ENCODE results near the gene ZDHHC12.

Gene ZDHHC12

DNA sequence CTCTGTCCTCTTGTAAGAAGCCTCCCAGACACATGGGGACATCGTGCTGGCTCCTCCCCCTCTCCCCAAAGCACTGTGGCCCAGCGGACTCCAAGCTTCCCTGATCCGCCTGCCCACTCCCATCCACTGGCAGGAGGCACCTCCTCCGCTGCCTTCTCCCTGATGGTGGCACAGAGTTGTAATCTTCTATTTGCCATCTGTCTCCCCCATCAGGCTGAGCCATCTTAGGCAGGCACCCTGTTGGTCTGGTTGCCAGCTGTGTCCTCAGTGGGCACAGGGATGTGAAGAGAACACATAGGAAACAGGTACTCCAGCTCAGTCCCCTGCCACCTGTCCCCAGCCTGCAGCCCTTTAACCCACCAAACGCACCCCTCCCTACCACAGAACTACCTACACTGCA lies 5.4 kb upstream of the ZDHHC12 start:
- no peak for ATAC-seq
- no peak for TF ChIP-seq ZNF8 (CRISPR knock-in tag; IDR thresholded peaks at IDR 0.05)
- no peak for TF ChIP-seq ESRRG (CRISPR knock-in tag; IDR thresholded peaks at IDR 0.05)
- TF ChIP-seq, protein P1, sequence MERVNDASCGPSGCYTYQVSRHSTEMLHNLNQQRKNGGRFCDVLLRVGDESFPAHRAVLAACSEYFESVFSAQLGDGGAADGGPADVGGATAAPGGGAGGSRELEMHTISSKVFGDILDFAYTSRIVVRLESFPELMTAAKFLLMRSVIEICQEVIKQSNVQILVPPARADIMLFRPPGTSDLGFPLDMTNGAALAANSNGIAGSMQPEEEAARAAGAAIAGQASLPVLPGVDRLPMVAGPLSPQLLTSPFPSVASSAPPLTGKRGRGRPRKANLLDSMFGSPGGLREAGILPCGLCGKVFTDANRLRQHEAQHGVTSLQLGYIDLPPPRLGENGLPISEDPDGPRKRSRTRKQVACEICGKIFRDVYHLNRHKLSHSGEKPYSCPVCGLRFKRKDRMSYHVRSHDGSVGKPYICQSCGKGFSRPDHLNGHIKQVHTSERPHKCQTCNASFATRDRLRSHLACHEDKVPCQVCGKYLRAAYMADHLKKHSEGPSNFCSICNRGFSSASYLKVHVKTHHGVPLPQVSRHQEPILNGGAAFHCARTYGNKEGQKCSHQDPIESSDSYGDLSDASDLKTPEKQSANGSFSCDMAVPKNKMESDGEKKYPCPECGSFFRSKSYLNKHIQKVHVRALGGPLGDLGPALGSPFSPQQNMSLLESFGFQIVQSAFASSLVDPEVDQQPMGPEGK (CRISPR knock-in tag; IDR thresholded peaks at IDR 0.05; ENCODE audit: borderline replicate concordance) = no peak
- no peak for TF ChIP-seq ZC3H10 (CRISPR knock-in tag; IDR thresholded peaks at IDR 0.05)
- no peak for TF ChIP-seq ZFP30 (CRISPR knock-in tag; IDR thresholded peaks at IDR 0.05)
- no peak for TF ChIP-seq CSDC2 (CRISPR knock-in tag; IDR thresholded peaks at IDR 0.05)
- no peak for TF ChIP-seq SNAI2 (CRISPR knock-in tag; IDR thresholded peaks at IDR 0.05)
- no peak for TF ChIP-seq RARB (CRISPR knock-in tag; IDR thresholded peaks at IDR 0.05)
- TF ChIP-seq, protein P2, sequence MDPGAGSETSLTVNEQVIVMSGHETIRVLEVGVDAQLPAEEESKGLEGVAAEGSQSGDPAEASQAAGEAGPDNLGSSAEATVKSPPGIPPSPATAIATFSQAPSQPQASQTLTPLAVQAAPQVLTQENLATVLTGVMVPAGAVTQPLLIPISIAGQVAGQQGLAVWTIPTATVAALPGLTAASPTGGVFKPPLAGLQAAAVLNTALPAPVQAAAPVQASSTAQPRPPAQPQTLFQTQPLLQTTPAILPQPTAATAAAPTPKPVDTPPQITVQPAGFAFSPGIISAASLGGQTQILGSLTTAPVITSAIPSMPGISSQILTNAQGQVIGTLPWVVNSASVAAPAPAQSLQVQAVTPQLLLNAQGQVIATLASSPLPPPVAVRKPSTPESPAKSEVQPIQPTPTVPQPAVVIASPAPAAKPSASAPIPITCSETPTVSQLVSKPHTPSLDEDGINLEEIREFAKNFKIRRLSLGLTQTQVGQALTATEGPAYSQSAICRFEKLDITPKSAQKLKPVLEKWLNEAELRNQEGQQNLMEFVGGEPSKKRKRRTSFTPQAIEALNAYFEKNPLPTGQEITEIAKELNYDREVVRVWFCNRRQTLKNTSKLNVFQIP (CRISPR knock-in tag; IDR thresholded peaks at IDR 0.05; ENCODE audit: borderline replicate concordance, low read depth) = no peak
- TF ChIP-seq PPARA (CRISPR knock-in tag; IDR thresholded peaks at IDR 0.05; ENCODE audit: borderline replicate concordance) = no peak
- no peak for TF ChIP-seq ZNF70 (CRISPR knock-in tag; IDR thresholded peaks at IDR 0.05)
- no peak for TF ChIP-seq BACH2 (CRISPR knock-in tag; IDR thresholded peaks at IDR 0.05; ENCODE audit: borderline replicate concordance)

DNA sequence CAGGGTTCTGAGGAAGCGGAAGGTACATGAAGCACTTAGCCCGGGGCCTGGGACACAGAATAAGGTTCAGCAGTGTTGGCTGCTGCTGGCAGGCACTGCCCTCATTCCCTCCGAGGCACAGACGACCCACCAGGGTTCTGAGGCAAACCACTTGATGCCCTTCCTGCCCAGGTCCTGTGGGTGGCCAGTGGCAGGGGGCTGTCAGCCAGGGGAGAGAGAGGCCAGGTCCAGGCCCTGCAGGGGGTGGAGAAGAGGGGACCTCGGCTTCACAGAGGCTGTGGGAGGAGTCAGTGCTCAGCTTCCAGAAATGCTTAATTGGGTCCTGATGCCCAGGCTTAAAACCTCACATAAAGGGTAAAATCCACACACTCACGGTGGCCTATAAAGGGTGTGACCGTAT lies 4.4 kb upstream of the ZDHHC12 start:
- ATAC-seq = no peak
- TF ChIP-seq, protein P3, sequence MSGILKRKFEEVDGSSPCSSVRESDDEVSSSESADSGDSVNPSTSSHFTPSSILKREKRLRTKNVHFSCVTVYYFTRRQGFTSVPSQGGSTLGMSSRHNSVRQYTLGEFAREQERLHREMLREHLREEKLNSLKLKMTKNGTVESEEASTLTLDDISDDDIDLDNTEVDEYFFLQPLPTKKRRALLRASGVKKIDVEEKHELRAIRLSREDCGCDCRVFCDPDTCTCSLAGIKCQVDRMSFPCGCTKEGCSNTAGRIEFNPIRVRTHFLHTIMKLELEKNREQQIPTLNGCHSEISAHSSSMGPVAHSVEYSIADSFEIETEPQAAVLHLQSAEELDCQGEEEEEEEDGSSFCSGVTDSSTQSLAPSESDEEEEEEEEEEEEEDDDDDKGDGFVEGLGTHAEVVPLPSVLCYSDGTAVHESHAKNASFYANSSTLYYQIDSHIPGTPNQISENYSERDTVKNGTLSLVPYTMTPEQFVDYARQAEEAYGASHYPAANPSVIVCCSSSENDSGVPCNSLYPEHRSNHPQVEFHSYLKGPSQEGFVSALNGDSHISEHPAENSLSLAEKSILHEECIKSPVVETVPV (CRISPR knock-in tag; IDR thresholded peaks at IDR 0.05) = no peak
- TF ChIP-seq ESRRG (CRISPR knock-in tag; IDR thresholded peaks at IDR 0.05) = no peak
- no peak for TF ChIP-seq ARNTL (CRISPR knock-in tag; IDR thresholded peaks at IDR 0.05; ENCODE audit: borderline replicate concordance, low read depth)
- TF ChIP-seq GLIS3 (CRISPR knock-in tag; IDR thresholded peaks at IDR 0.05) = no peak
- TF ChIP-seq, protein P2 (CRISPR knock-in tag; IDR thresholded peaks at IDR 0.05; ENCODE audit: borderline replicate concordance, low read depth) = no peak
- no peak for TF ChIP-seq PPARA (CRISPR knock-in tag; IDR thresholded peaks at IDR 0.05; ENCODE audit: borderline replicate concordance)
- no peak for TF ChIP-seq ZNF565 (CRISPR knock-in tag; conservative IDR thresholded peaks at IDR 0.05; ENCODE audit: low read depth)
- no peak for TF ChIP-seq ISL1 (CRISPR knock-in tag; IDR thresholded peaks at IDR 0.05)
- no peak for TF ChIP-seq ZFP3 (CRISPR knock-in tag; IDR thresholded peaks at IDR 0.05)
- TF ChIP-seq TOX (CRISPR knock-in tag; IDR thresholded peaks at IDR 0.05; ENCODE audit: borderline replicate concordance) = no peak
- TF ChIP-seq, protein P4, sequence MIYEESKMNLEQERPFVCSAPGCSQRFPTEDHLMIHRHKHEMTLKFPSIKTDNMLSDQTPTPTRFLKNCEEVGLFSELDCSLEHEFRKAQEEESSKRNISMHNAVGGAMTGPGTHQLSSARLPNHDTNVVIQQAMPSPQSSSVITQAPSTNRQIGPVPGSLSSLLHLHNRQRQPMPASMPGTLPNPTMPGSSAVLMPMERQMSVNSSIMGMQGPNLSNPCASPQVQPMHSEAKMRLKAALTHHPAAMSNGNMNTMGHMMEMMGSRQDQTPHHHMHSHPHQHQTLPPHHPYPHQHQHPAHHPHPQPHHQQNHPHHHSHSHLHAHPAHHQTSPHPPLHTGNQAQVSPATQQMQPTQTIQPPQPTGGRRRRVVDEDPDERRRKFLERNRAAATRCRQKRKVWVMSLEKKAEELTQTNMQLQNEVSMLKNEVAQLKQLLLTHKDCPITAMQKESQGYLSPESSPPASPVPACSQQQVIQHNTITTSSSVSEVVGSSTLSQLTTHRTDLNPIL (CRISPR knock-in tag; IDR thresholded peaks at IDR 0.05; ENCODE audit: low read depth) = no peak
- TF ChIP-seq TCF4 (CRISPR knock-in tag; IDR thresholded peaks at IDR 0.05; ENCODE audit: borderline replicate concordance) = no peak
- TF ChIP-seq ZNF8 (CRISPR knock-in tag; IDR thresholded peaks at IDR 0.05) = no peak
- TF ChIP-seq OSR1 (CRISPR knock-in tag; IDR thresholded peaks at IDR 0.05) = no peak
- no peak for TF ChIP-seq BACH2 (CRISPR knock-in tag; IDR thresholded peaks at IDR 0.05; ENCODE audit: borderline replicate concordance)
- no peak for TF ChIP-seq CSDC2 (CRISPR knock-in tag; IDR thresholded peaks at IDR 0.05)

DNA sequence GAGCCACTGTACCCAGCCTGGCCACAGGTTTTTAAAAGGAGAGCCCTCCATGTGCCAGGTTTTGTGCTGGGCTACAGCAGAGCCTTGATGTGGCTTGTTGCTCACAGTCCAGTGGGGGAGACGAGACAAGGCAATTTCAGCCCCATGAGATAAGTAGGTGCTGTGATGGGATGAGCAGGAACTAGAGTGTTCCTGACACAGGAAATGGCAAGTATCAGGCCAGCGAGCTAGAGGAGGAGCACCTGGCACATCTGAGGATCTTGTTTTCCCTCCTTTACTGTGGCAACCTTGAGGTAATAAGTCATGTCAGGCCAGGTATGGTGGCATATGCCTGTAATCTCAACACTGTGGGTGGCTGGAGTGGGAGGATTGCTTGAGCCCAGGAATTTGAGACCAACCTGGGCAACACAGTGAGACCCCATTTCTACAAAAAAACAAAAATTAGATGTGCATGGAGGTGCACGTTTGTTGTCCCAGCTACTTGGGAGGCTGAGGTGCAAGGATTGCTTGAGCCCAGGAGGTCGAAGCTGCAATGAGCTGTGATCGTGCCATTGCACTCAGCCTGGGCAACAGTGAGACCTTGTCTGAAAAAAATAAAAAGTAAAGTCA lies 3.8 kb upstream of the ZDHHC12 start:
- TF ChIP-seq BACH2 (CRISPR knock-in tag; IDR thresholded peaks at IDR 0.05; ENCODE audit: borderline replicate concordance) (no peak), ARNTL (CRISPR knock-in tag; IDR thresholded peaks at IDR 0.05; ENCODE audit: borderline replicate concordance, low read depth) (no peak), ESRRG (CRISPR knock-in tag; IDR thresholded peaks at IDR 0.05) (no peak), PPARA (CRISPR knock-in tag; IDR thresholded peaks at IDR 0.05; ENCODE audit: borderline replicate concordance) (no peak), ZFP30 (CRISPR knock-in tag; IDR thresholded peaks at IDR 0.05) (no peak), ZC3H10 (CRISPR knock-in tag; IDR thresholded peaks at IDR 0.05) (no peak), ZFP3 (CRISPR knock-in tag; IDR thresholded peaks at IDR 0.05) (no peak), GLIS3 (CRISPR knock-in tag; IDR thresholded peaks at IDR 0.05) (no peak), ZNF8 (CRISPR knock-in tag; IDR thresholded peaks at IDR 0.05) (no peak), TOX (CRISPR knock-in tag; IDR thresholded peaks at IDR 0.05; ENCODE audit: borderline replicate concordance) (no peak), CSDC2 (CRISPR knock-in tag; IDR thresholded peaks at IDR 0.05) (no peak), RARB (CRISPR knock-in tag; IDR thresholded peaks at IDR 0.05) (no peak)
- TF ChIP-seq, protein P1 (CRISPR knock-in tag; IDR thresholded peaks at IDR 0.05; ENCODE audit: borderline replicate concordance) = no peak
- ATAC-seq = no peak

Data from SK-N-SH treated with all-trans-retinoic acid at 6 μM for 48 hours (cell line).